C4-2B (cell line): ENCODE measurements around the gene AFF4.
A peak's percentile ranks its signal among the peaks of the same experiment; 100 is the strongest.

Source experiments
- H3K27ac ChIP-seq: fragments of 450-650 bp; 2 replicates; pipeline ENCODE4 v1.5.1; 2017
- CTCF ChIP-seq: fragments of 450-650 bp; conservative IDR thresholded peaks from 2 replicates; pipeline ENCODE4 v1.5.1; 2017; ENCODE audit warnings: mild to moderate bottlenecking
- ZFX ChIP-seq: fragments of 450-650 bp; IDR thresholded peaks from 2 replicates; pipeline ENCODE4 v1.6.1; 2017

Gene AFF4

GRCh38 chr5:132871459-132872284 lies 91.8 kb downstream of the AFF4 start:
- H3K27ac ChIP-seq, result no peak overlapping the region
- TF ChIP-seq CTCF (no peak), ZFX (no peak)

GRCh38 chr5:132870801-132871200 lies 92.6 kb downstream of the AFF4 start:
- no peak for TF ChIP-seq CTCF
- TF ChIP-seq ZFX, result no peak

GRCh38 chr5:132868754-132869153 lies 94.7 kb downstream of the AFF4 start:
- TF ChIP-seq CTCF (no peak), ZFX (no peak)
- H3K27ac ChIP-seq, result no peak overlapping the region

More at GRCh38 chr5:132870801-132871200, 92.6 kb downstream of the AFF4 start:
- H3K27ac ChIP-seq, result no peak overlapping the region

- H3K27ac ChIP-seq, result peak overlapping the region; percentile 92
- no peak; the same call in 1 of the 2 replicates for TF ChIP-seq ZFX
- TF ChIP-seq CTCF, result no peak
Measured at GRCh38 chr5:132867046-132867451, 96.4 kb downstream of the AFF4 start.

GRCh38 chr5:132866342-132867045 lies 96.9 kb downstream of the AFF4 start, which contains the start of the genes GDF9 and UQCRQ:
Gene GDF9, minus strand, starts transcription at chr5:132866469. Its CDS starts 1,936 bp downstream, at chr5:132864533.
Gene UQCRQ, plus strand, starts transcription at chr5:132866642. Its CDS starts 240 bp downstream, at chr5:132866882.
- TF ChIP-seq CTCF, result peak; percentile 35
- TF ChIP-seq ZFX, result peak; percentile 86
- peak within 1 kb of the TSS; percentile 92 for H3K27ac ChIP-seq

GRCh38 chr5:132865668-132866341 lies 97.6 kb downstream of the AFF4 start:
- no peak for TF ChIP-seq CTCF
- no peak for TF ChIP-seq ZFX
- H3K27ac ChIP-seq, result peak overlapping the region; percentile 92
